ENCODE data around the gene MAGI1. TPM values are rescaled to one million over a fixed set of nuclear protein-coding genes. Genes with fewer than 3 reads are reported as not detected.
"Not testable (repeated sequence)": the region's sequence is repeated elsewhere in the genome, so short reads cannot be mapped to it uniquely, and the experiment has no call there.

MAGI1 gene
- polyA plus RNA-seq, 3 donors: not detected

DNA sequence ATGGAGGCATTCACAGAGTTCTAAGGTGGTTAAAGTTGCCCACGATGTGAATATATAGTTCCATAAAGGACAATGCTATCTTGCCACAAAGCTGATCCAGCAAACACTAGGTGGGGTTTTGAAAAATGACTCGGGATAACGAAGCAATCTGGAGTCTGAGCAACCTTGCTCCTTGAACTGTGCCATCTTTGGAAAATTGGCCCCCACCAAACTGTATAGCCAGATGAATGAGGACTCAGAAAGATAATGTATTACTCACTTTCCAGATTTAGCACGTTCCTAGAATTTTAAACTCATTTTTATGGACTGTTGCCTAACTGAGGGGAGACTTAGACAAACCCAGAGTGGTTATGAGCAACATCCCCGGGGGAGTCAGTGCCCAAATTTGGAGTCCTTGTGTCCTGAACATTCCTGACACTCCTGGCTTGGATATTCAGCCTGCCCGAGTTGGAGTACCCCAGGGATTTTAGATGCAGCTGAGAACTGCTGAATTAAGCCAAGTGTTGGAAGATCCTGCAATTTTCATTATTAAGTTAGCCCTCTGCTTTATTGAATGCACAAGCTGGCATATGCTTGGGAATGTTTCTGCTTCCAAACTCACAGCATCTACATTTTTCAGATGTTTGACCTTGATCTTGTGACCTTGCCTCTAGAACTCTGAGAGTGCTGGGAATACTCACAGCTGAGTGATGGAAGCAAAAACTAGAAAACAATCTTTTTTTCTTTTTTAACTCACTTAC lies 8.8 kb upstream of the MAGI1 start:
- no peak for DNase-seq
- Histone ChIP-seq H3K4me3 (replicated peaks in 1 of 3; ENCODE audit: low read depth in 2 of 3, low read length in 3 of 3) (no peak overlapping the region), H2AFZ (ENCODE audit: insufficient read depth, low read depth, low read length, poor library complexity, severe bottlenecking) (no peak overlapping the region), H3K9ac (ENCODE audit: insufficient read depth, low read length, poor library complexity, severe bottlenecking) (no peak overlapping the region), H3K4me2 (replicated peaks; ENCODE audit: extremely low read depth, low read length, poor library complexity, severe bottlenecking) (no peak overlapping the region), H3K27ac (ENCODE audit: low read depth in 1 of 2, low read length in 2 of 2) (no peak overlapping the region), H3K9me3 (replicated peaks in 1 of 2; ENCODE audit: control insufficient read depth in 1 of 2, insufficient read depth in 1 of 2, low read length in 2 of 2) (no peaks in the 10 kb centered on the region), H4K20me1 (ENCODE audit: insufficient read depth, low read length) (no peaks in the 10 kb centered on the region), H3K36me3 (replicated peaks in 1 of 2; ENCODE audit: control insufficient read depth in 1 of 2, insufficient read depth in 2 of 2, low read length in 2 of 2) (no peaks in the 10 kb centered on the region), H3K79me2 (ENCODE audit: insufficient read depth, low read length) (no peaks in the 10 kb centered on the region), H3K4me1 (ENCODE audit: control insufficient read depth in 1 of 2, insufficient read depth in 2 of 2, low read length in 2 of 2) (no peaks in the 10 kb centered on the region), H3K27me3 (ENCODE audit: control insufficient read depth in 2 of 2, insufficient read depth in 2 of 2, low read length in 2 of 2) (no peaks in the 10 kb centered on the region)
- H3K36me3 Mint-ChIP-seq: no peaks in the 10 kb centered on the region
- no peaks in the 10 kb centered on the region for H3K4me1 Mint-ChIP-seq
- H3K4me3 Mint-ChIP-seq: no peak overlapping the region
- TF ChIP-seq, protein P1, sequence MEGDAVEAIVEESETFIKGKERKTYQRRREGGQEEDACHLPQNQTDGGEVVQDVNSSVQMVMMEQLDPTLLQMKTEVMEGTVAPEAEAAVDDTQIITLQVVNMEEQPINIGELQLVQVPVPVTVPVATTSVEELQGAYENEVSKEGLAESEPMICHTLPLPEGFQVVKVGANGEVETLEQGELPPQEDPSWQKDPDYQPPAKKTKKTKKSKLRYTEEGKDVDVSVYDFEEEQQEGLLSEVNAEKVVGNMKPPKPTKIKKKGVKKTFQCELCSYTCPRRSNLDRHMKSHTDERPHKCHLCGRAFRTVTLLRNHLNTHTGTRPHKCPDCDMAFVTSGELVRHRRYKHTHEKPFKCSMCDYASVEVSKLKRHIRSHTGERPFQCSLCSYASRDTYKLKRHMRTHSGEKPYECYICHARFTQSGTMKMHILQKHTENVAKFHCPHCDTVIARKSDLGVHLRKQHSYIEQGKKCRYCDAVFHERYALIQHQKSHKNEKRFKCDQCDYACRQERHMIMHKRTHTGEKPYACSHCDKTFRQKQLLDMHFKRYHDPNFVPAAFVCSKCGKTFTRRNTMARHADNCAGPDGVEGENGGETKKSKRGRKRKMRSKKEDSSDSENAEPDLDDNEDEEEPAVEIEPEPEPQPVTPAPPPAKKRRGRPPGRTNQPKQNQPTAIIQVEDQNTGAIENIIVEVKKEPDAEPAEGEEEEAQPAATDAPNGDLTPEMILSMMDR (IDR thresholded peaks at IDR 0.05): no peak
- intact Hi-C loops (cut with micrococcal nuclease): no loop called here
- no peak overlapping the region for H3K27ac Mint-ChIP-seq
- 77% methylated on average over 5 of the region's 6 CpGs for WGBS (ENCODE audit: insufficient coverage)
- H3K27me3 Mint-ChIP-seq (ENCODE audit: low read depth in 3 of 3): peaks cover 0 to 9% (median 2%) of the 10 kb centered on the region in 3 donors
- H3K9me3 Mint-ChIP-seq: peaks cover 0 to 1% (median 0%) of the 10 kb centered on the region in 7 donors

GRCh38 chr3:66046321-66046720 lies 7.6 kb upstream of the MAGI1 start:
- intact Hi-C loops (cut with micrococcal nuclease); H3K36me3 Mint-ChIP-seq; DNase-seq; H3K27me3 ChIP-seq (ENCODE audit: control insufficient read depth in 2 of 2, insufficient read depth in 2 of 2, low read length in 2 of 2); H3K27ac ChIP-seq (ENCODE audit: low read depth in 1 of 2, low read length in 2 of 2); H3K4me1 Mint-ChIP-seq; H3K4me3 ChIP-seq (replicated peaks in 1 of 3; ENCODE audit: low read depth in 2 of 3, low read length in 3 of 3); H3K9ac ChIP-seq (ENCODE audit: insufficient read depth, low read length, poor library complexity, severe bottlenecking); H2AFZ ChIP-seq (ENCODE audit: insufficient read depth, low read depth, low read length, poor library complexity, severe bottlenecking); H3K9me3 ChIP-seq (replicated peaks in 1 of 2; ENCODE audit: control insufficient read depth in 1 of 2, insufficient read depth in 1 of 2, low read length in 2 of 2); H3K4me3 Mint-ChIP-seq; H3K36me3 ChIP-seq (replicated peaks in 1 of 2; ENCODE audit: control insufficient read depth in 1 of 2, insufficient read depth in 2 of 2, low read length in 2 of 2); H3K9me3 Mint-ChIP-seq; H3K4me1 ChIP-seq (ENCODE audit: control insufficient read depth in 1 of 2, insufficient read depth in 2 of 2, low read length in 2 of 2); H4K20me1 ChIP-seq (ENCODE audit: insufficient read depth, low read length); H3K79me2 ChIP-seq (ENCODE audit: insufficient read depth, low read length); H3K27ac Mint-ChIP-seq; H3K4me2 ChIP-seq (replicated peaks; ENCODE audit: extremely low read depth, low read length, poor library complexity, severe bottlenecking): not testable (repeated sequence)
- WGBS (ENCODE audit: insufficient coverage): 88% methylated on average over 2 of the region's 2 CpGs
- peaks cover 2 to 16% (median 6%) of the 10 kb centered on the region in 3 donors for H3K27me3 Mint-ChIP-seq (ENCODE audit: low read depth in 3 of 3)

Data from CD14-positive monocyte (primary cell).